GM18526 (cell line): ENCODE results near the gene TGM1.

Experiments
- POLR2A ChIP-seq: IDR thresholded peaks from 3 replicates; pipeline ENCODE4 v1.6.1; 2011; ENCODE audit not compliant: insufficient read length; ENCODE audit errors: extremely low read depth

Gene TGM1

GRCh38 chr14:24262821-24263733 is at the start of gene TGM1:
Gene TGM1, minus strand, starts transcription at chr14:24263177. Its CDS starts 825 bp downstream, at chr14:24262352.
- no peak for TF ChIP-seq POLR2A

DNA sequence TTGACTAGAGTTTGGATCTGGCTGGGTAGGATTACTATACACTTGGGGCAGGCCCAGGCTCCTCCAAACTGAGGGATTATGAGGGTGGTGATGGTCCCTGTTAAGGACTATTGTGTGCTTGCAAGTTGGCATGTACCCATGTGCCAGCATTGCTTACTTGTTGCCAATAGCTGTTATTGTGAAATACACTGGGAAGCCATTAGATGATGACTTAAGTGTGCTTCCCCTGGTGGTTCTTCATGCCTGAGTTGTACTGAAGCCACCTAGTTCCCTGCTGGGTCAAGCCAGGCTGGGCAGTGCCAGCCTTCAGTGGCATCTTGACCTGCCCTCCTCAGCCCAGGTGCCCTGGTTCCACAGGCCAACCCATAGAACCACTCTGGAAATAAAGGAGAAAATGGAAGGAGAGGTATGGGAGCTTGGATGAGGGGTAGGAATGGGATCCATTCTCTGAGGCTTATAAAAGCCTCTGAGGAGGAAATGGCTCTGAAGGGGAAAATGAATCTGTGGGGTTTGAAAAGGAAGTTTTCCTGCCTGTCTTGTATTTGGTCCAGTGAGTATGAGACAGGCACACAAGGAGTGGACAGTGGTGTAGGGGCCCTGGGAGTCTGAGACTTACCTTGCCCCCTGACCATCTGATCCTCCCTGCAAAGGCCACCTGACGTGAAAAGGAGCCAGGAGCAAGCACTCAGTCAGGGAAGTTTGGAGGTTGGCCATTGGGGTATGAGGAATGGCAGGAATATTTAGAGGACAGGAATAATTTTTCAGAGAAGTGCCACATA is 49.0 kb upstream of the TGM1 start:
- no peak for TF ChIP-seq POLR2A

DNA sequence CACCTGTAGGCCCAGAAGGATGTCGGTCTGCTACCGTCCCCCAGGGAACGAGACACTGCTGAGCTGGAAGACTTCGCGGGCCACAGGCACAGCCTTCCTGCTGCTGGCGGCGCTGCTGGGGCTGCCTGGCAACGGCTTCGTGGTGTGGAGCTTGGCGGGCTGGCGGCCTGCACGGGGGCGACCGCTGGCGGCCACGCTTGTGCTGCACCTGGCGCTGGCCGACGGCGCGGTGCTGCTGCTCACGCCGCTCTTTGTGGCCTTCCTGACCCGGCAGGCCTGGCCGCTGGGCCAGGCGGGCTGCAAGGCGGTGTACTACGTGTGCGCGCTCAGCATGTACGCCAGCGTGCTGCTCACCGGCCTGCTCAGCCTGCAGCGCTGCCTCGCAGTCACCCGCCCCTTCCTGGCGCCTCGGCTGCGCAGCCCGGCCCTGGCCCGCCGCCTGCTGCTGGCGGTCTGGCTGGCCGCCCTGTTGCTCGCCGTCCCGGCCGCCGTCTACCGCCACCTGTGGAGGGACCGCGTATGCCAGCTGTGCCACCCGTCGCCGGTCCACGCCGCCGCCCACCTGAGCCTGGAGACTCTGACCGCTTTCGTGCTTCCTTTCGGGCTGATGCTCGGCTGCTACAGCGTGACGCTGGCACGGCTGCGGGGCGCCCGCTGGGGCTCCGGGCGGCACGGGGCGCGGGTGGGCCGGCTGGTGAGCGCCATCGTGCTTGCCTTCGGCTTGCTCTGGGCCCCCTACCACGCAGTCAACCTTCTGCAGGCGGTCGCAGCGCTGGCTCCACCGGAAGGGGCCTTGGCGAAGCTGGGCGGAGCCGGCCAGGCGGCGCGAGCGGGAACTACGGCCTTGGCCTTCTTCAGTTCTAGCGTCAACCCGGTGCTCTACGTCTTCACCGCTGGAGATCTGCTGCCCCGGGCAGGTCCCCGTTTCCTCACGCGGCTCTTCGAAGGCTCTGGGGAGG is 47.9 kb upstream of the TGM1 start, which contains the start of gene LTB4R:
LTB4R (plus strand) TSS at position 857 of the 959 bp plus-strand sequence. CDS start 4,150 bp downstream, outside the sequence.
- TF ChIP-seq POLR2A = peak; percentile 53

DNA sequence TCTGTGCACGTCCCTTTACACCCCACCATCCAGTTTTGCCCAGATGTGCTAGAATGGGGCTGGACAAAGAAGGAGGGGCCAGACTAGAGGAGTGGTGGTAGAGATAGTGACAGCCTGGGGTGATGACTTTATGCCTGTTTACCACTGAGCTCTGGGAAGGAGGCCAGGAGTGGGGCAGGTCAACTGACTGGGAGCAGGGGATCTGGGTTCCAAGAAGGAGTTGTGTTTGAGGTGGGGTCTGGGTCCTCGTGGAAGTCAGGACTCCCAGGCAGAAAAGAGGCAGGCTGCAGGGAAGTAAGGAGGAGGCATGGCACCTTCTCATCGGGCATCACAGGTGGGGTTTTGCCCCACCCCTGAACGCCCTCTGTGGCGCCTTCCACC is 47.3 kb upstream of the TGM1 start:
- TF ChIP-seq POLR2A = no peak

DNA sequence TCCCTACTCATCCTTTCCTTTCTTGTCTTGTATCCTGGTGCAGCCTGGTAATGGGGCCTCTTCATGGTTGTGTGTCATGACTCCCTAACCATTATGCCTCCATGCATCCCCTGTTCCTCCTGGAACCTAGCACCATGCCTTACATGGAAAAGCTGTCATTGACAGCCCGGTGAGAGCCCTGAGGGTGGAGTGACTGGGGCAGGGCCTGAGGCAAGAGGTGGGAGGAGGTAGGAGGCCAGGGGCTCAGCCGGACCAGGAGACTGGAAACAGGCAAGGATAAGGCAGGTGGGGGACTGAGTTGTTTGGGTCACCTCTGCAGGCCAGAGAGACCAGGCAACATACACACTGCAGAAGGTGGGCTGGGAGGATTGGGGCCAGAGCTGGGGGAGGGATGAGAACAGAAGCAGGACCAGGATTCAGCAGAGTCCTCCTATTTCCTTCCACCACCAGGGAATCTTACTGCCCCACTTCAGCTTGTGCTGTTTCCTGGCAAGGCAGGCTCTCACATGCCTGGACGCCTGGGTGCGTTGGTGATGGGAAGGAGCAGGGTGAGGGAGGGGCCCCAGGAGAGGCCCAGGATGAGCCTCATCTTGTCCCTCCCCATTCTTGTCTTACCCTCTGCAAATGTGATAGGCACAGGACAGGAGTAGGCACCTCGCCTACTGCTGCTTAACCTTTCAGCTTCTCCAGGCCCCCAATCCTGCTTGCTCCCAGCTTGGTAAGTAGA is 46.7 kb upstream of the TGM1 start, which contains the start of gene LTB4R2:
LTB4R2 (plus strand) TSS at position 603 of the 727 bp plus-strand sequence. CDS start 525 bp downstream, outside the sequence.
- TF ChIP-seq POLR2A = no peak

GRCh38 chr14:24308342-24309124 is 45.6 kb upstream of the TGM1 start:
- TF ChIP-seq POLR2A = no peak

GRCh38 chr14:24307575-24308341 is 44.8 kb upstream of the TGM1 start, which contains the start of gene CIDEB:
Gene CIDEB, minus strand, starts transcription at chr14:24307977. Its CDS starts 119 bp downstream, at chr14:24307858.
- no peak for TF ChIP-seq POLR2A

DNA sequence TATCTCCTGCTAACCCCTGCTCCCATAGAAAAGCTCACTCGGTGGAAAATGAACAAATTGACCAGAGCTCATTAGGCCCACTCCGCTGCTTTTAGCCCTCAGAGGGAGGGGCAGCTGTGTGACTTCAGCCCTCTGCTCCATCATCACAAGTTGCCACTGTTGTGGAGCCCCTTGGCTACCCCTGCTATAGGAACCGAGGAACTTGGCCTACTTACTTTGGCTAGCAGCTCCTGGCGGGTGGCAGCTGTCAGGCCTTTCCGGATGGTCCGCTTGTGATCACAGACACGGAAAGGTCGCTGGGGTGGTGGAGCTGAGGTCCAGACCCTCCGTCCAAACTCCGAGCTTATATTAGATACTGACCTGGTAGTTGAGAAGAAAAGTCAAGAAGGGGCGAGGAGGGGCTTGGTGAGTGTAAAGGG is 44.2 kb upstream of the TGM1 start:
- no peak for TF ChIP-seq POLR2A

- no peak for TF ChIP-seq POLR2A
Observed at GRCh38 chr14:24304019-24304387, 41.0 kb upstream of the TGM1 start.

GRCh38 chr14:24300326-24300980 is 37.5 kb upstream of the TGM1 start:
- no peak for TF ChIP-seq POLR2A

DNA sequence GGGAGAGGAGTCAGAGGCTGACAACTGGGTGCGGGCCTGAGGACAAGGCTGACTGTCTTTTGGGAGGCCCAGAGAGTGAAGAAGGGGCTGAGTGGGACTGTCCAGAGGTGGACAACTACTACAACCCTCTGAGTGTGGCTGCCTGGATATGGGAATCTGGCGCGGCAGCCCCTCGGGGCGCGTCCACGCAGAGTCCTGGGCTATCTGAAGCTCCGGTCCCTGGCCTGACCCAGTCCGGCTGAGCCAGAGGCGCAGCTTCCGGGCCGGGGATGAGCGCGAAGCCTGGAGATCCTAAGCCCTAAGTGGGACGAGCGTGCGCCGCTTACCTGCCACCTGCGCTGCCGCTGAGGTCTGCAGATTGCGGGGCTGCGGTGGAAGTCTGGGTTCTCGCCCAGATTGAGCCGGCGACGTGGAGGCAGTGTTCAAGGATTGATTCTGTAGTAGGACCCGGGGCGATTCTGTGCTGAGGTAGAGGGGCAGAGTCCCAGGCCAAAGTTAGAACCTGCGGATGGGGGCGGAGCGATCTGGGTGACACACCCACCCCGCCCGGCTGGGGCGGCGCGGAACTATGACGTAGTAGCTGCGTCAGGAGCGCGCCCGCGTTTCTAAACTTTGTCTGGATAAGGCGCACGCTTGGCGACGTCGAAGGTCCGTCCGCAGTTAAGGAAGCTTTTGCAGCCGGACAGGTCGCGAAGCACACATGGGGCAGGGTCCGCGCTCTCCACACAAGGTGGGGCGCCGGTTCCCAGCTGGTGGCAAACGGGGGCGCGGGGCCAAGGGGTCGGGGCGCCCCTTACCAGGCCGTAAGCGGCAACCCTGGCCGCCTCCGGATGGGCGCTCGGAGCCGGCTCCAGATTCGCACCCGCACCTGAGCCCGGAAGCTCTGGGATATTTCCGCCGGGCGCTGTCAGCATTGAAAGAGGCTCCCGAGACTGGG is 36.5 kb upstream of the TGM1 start, which contains the start of the genes DHRS1 and NOP9:
DHRS1 (minus strand) TSS at position 526 of the 937 bp plus-strand sequence. CDS start 674 bp downstream, outside the sequence.
NOP9 (plus strand) TSS at position 596 of the 937 bp plus-strand sequence; CDS start at position 701, 105 bp downstream.
- TF ChIP-seq POLR2A = peak; percentile 45
